ENCODE data around the gene BCL7C. TPM values are rescaled to one million over a fixed set of nuclear protein-coding genes. Genes with fewer than 3 reads are reported as not detected.
"Not testable (repeated sequence)": the region's sequence is repeated elsewhere in the genome, so short reads cannot be mapped to it uniquely, and the experiment has no call there.

Gene BCL7C
- total RNA-seq, 1 experiment from 2014 or later: 42.2 TPM

- DNase-seq (ENCODE audit: low read depth): no peak
Observed at GRCh38 chr16:30866031-30866430, 27.8 kb downstream of the BCL7C start.

GRCh38 chr16:30863178-30863577 lies 30.7 kb downstream of the BCL7C start:
- not testable (repeated sequence) for DNase-seq (ENCODE audit: low read depth)

- not testable (repeated sequence) for DNase-seq (ENCODE audit: low read depth)
Observed at GRCh38 chr16:30860729-30861128, 33.1 kb downstream of the BCL7C start.

GRCh38 chr16:30858829-30859423 lies 35.0 kb downstream of the BCL7C start:
- DNase-seq (ENCODE audit: low read depth): peak; percentile 32

GRCh38 chr16:30858111-30858495 lies 35.8 kb downstream of the BCL7C start:
- DNase-seq (ENCODE audit: low read depth): no peak

GRCh38 chr16:30853758-30854157 lies 40.1 kb downstream of the BCL7C start:
- no peak for DNase-seq (ENCODE audit: low read depth)

- DNase-seq (ENCODE audit: low read depth): no peak
Observed at GRCh38 chr16:30850246-30850645, 43.6 kb downstream of the BCL7C start.

- no peak for DNase-seq (ENCODE audit: low read depth)
Observed at GRCh38 chr16:30846649-30847402, 47.1 kb downstream of the BCL7C start.

GRCh38 chr16:30844671-30845449 lies 49.0 kb downstream of the BCL7C start:
- DNase-seq (ENCODE audit: low read depth): peak; percentile 82

- no peak for DNase-seq (ENCODE audit: low read depth)
Observed at GRCh38 chr16:30844346-30844670, 49.6 kb downstream of the BCL7C start.

- DNase-seq (ENCODE audit: low read depth): no peak
Observed at GRCh38 chr16:30843501-30843900, 50.4 kb downstream of the BCL7C start.

- DNase-seq (ENCODE audit: low read depth): no peak
Observed at GRCh38 chr16:30842971-30843370, 50.9 kb downstream of the BCL7C start.

GRCh38 chr16:30841332-30841731 lies 52.5 kb downstream of the BCL7C start:
- DNase-seq (ENCODE audit: low read depth): no peak

GRCh38 chr16:30840611-30841010 lies 53.3 kb downstream of the BCL7C start:
- DNase-seq (ENCODE audit: low read depth): no peak

GRCh38 chr16:30839523-30840227 lies 54.2 kb downstream of the BCL7C start:
- DNase-seq (ENCODE audit: low read depth): no peak

GRCh38 chr16:30838876-30839471 lies 54.9 kb downstream of the BCL7C start:
- no peak for DNase-seq (ENCODE audit: low read depth)

GRCh38 chr16:30837904-30838303 lies 56.0 kb downstream of the BCL7C start:
- DNase-seq (ENCODE audit: low read depth): peak; percentile 72

Other genes starting within 250 kb of the BCL7C start
- 6.8 and 10.9 TPM in 2 replicates for gene PRR14, start 243.1 kb downstream of the BCL7C start, total RNA-seq (2014; rRNA removed; shearing (Covaris generic))
- 4.1 and 6.0 TPM in 2 replicates for gene FBRS, start 235.6 kb downstream of the BCL7C start, total RNA-seq (2014; rRNA removed; shearing (Covaris generic))
- gene SRCAP, start 194.9 kb downstream of the BCL7C start, total RNA-seq (2014; rRNA removed; shearing (Covaris generic)): 2.6 and 5.3 TPM in 2 replicates
- gene PHKG2, start 145.7 kb downstream of the BCL7C start, total RNA-seq (2014; rRNA removed; shearing (Covaris generic)): 25.3 and 30.9 TPM in 2 replicates
- gene CFAP119, start 132.0 kb downstream of the BCL7C start, total RNA-seq (2014; rRNA removed; shearing (Covaris generic)): 3.4 and 4.6 TPM in 2 replicates
- gene RNF40, start 131.8 kb downstream of the BCL7C start, total RNA-seq (2014; rRNA removed; shearing (Covaris generic)): 45.3 and 48.2 TPM in 2 replicates
- 7.5 and 8.3 TPM in 2 replicates for gene ZNF629, start 106.9 kb downstream of the BCL7C start, total RNA-seq (2014; rRNA removed; shearing (Covaris generic))
- 0.24 and 0.39 TPM in 2 replicates for gene CTF1, start 2.5 kb upstream of the BCL7C start, total RNA-seq (2014; rRNA removed; shearing (Covaris generic))
- 3.7 and 8.1 TPM in 2 replicates for gene FBXL19, start 29.5 kb upstream of the BCL7C start, total RNA-seq (2014; rRNA removed; shearing (Covaris generic))
- gene ORAI3, start 55.0 kb upstream of the BCL7C start, total RNA-seq (2014; rRNA removed; shearing (Covaris generic)): 28.5 and 41.6 TPM in 2 replicates
- gene SETD1A, start 63.7 kb upstream of the BCL7C start, total RNA-seq (2014; rRNA removed; shearing (Covaris generic)): 1.1 and 1.2 TPM in 2 replicates
- gene HSD3B7, start 91.1 kb upstream of the BCL7C start, total RNA-seq (2014; rRNA removed; shearing (Covaris generic)): 10.9 and 16.3 TPM in 2 replicates
- gene STX1B, start 116.6 kb upstream of the BCL7C start, total RNA-seq (2014; rRNA removed; shearing (Covaris generic)): 0.29 and 0.60 TPM in 2 replicates
- 23.1 and 23.5 TPM in 2 replicates for gene STX4, start 139.5 kb upstream of the BCL7C start, total RNA-seq (2014; rRNA removed; shearing (Covaris generic))
- gene ZNF668, start 180.2 kb upstream of the BCL7C start, total RNA-seq (2014; rRNA removed; shearing (Covaris generic)): 3.6 and 6.2 TPM in 2 replicates
- gene ZNF646, start 180.3 kb upstream of the BCL7C start, total RNA-seq (2014; rRNA removed; shearing (Covaris generic)): 4.3 and 6.7 TPM in 2 replicates
- gene PRSS53, start 194.9 kb upstream of the BCL7C start, total RNA-seq (2014; rRNA removed; shearing (Covaris generic)): 0.60 and 1.3 TPM in 2 replicates
- 212 and 281 TPM in 2 replicates for gene VKORC1, start 200.7 kb upstream of the BCL7C start, total RNA-seq (2014; rRNA removed; shearing (Covaris generic))
- 33.9 and 42.7 TPM in 2 replicates for gene BCKDK, start 214.3 kb upstream of the BCL7C start, total RNA-seq (2014; rRNA removed; shearing (Covaris generic))
- 25.5 and 31.0 TPM in 2 replicates for gene KAT8, start 223.6 kb upstream of the BCL7C start, total RNA-seq (2014; rRNA removed; shearing (Covaris generic))
- gene PRSS8, start 241.7 kb upstream of the BCL7C start, total RNA-seq (2014; rRNA removed; shearing (Covaris generic)): not detected in 2 replicates